ENCODE data around the gene DGCR6. TPM values are rescaled to one million over a fixed set of nuclear protein-coding genes. Genes with fewer than 3 reads are reported as not detected.
"Not testable (repeated sequence)": the region's sequence is repeated elsewhere in the genome, so short reads cannot be mapped to it uniquely, and the experiment has no call there.

Gene DGCR6
- total RNA-seq, 1 experiment from 2014 or later = 4.7 TPM

- no peak for TF ChIP-seq ZBTB21 (CRISPR knock-in tag; IDR thresholded peaks at IDR 0.05; ENCODE audit: borderline replicate concordance)
- no peak for TF ChIP-seq PRRX2 (CRISPR knock-in tag; IDR thresholded peaks at IDR 0.05)
- no peak for TF ChIP-seq E2F1 (CRISPR knock-in tag; IDR thresholded peaks at IDR 0.05)
- no peak for TF ChIP-seq ZBTB43 (CRISPR knock-in tag; IDR thresholded peaks at IDR 0.05)
- TF ChIP-seq ZNF232 (CRISPR knock-in tag; IDR thresholded peaks at IDR 0.05) = no peak
- TF ChIP-seq OVOL2 (CRISPR knock-in tag; IDR thresholded peaks at IDR 0.05; ENCODE audit: borderline replicate concordance) = no peak
- no peak for TF ChIP-seq KAT7 (CRISPR knock-in tag; IDR thresholded peaks at IDR 0.05; ENCODE audit: borderline replicate concordance)
- no peaks in the 10 kb centered on the region for H3K36me3 Mint-ChIP-seq
- ChIA-PET CTCF (interaction anchor here (0.6 to 1.5 kb wide), 4 partner anchors 9 to 189 kb away, joined by 3 to 7 read pairs (median 3); partner anchors contain the start of genes DGCR2 and DGCR6), POLR2A (no interaction called here)
- no peaks in the 10 kb centered on the region for H3K27me3 Mint-ChIP-seq (ENCODE audit: low read depth)
- no peaks in the 10 kb centered on the region for H3K9me3 Mint-ChIP-seq
- H3K4me1 Mint-ChIP-seq = no peaks in the 10 kb centered on the region
- no peak overlapping the region for H3K27ac Mint-ChIP-seq
- H3K4me3 Mint-ChIP-seq = no peak overlapping the region
- no peak for DNase-seq (ENCODE audit: low spot score)
- no peak for ATAC-seq
These were observed 27.8 kb downstream of the DGCR6 start for GRCh38 chr22:18933914-18934313.

- CTCF ChIA-PET = interaction anchor here (1.5 kb wide), 1 partner anchor 28 kb away, joined by 7 read pairs; the partner anchor contains the start of gene DGCR6
- H3K27ac Mint-ChIP-seq; H3K9me3 Mint-ChIP-seq; ATAC-seq; H3K27me3 Mint-ChIP-seq (ENCODE audit: low read depth); DNase-seq (ENCODE audit: low spot score); H3K36me3 Mint-ChIP-seq; H3K4me1 Mint-ChIP-seq; H3K4me3 Mint-ChIP-seq; POLR2A ChIA-PET: not testable (repeated sequence)
These were observed 28.6 kb downstream of the DGCR6 start for GRCh38 chr22:18934688-18935087.

- POLR2A ChIA-PET = no interaction called here
- no peaks in the 10 kb centered on the region for H3K4me1 Mint-ChIP-seq
These were observed 29.9 kb downstream of the DGCR6 start, which contains the start of gene PRODH for GRCh38 chr22:18935889-18936529. Gene PRODH, minus strand, starts transcription at chr22:18936293. Its CDS starts 6 bp downstream, at chr22:18936287.

GRCh38 chr22:18938691-18939090, 32.6 kb downstream of the DGCR6 start:
- DNase-seq (ENCODE audit: low spot score); ATAC-seq; CTCF ChIA-PET; H3K27ac Mint-ChIP-seq; H3K36me3 Mint-ChIP-seq; H3K9me3 Mint-ChIP-seq; H3K4me1 Mint-ChIP-seq; H3K27me3 Mint-ChIP-seq (ENCODE audit: low read depth); H3K4me3 Mint-ChIP-seq: not testable (repeated sequence)
- POLR2A ChIA-PET = interaction anchor here (1.5 kb wide), 1 partner anchor 9 kb away, joined by 7 read pairs; no protein-coding TSS in a partner anchor

More at GRCh38 chr22:18935889-18936529, 29.9 kb downstream of the DGCR6 start, which contains the start of gene PRODH:
- Mint-ChIP-seq H3K9me3 (no peaks in the 10 kb centered on the region), H3K27ac (no peak within 1 kb of the TSS), H3K27me3 (ENCODE audit: low read depth) (no peaks in the 10 kb centered on the region), H3K4me3 (no peak within 1 kb of the TSS), H3K36me3 (no peaks in the 10 kb centered on the region)
- ATAC-seq = peak; percentile 76
- CTCF ChIA-PET = interaction anchor here (0.6 to 1.8 kb wide), 4 partner anchors 30 to 1143 kb away, joined by 3 to 8 read pairs (median 5); partner anchors contain the start of genes DGCR6 and ESS2
- TF ChIP-seq CREB1 (CRISPR knock-in tag; IDR thresholded peaks at IDR 0.05) (no peak), ZNF396 (CRISPR knock-in tag; IDR thresholded peaks at IDR 0.05; ENCODE audit: borderline replicate concordance) (no peak), NFE2L1 (CRISPR knock-in tag; IDR thresholded peaks at IDR 0.05) (no peak), ZNF232 (CRISPR knock-in tag; IDR thresholded peaks at IDR 0.05) (no peak), ATF6 (CRISPR knock-in tag; IDR thresholded peaks at IDR 0.05) (no peak), MYBL2 (CRISPR knock-in tag; IDR thresholded peaks at IDR 0.05) (no peak), PRRX2 (CRISPR knock-in tag; IDR thresholded peaks at IDR 0.05) (no peak), SOX15 (CRISPR knock-in tag; IDR thresholded peaks at IDR 0.05) (no peak), MLX (CRISPR knock-in tag; IDR thresholded peaks at IDR 0.05) (no peak), FOXJ3 (CRISPR knock-in tag; IDR thresholded peaks at IDR 0.05; ENCODE audit: borderline replicate concordance) (no peak), SMAD3 (CRISPR knock-in tag; IDR thresholded peaks at IDR 0.05; ENCODE audit: borderline replicate concordance) (no peak), JAZF1 (CRISPR knock-in tag; IDR thresholded peaks at IDR 0.05) (no peak), ZNF317 (CRISPR knock-in tag; IDR thresholded peaks at IDR 0.05; ENCODE audit: borderline replicate concordance, low read depth) (no peak), RORB (CRISPR knock-in tag; IDR thresholded peaks at IDR 0.05) (no peak), ELF4 (CRISPR knock-in tag; IDR thresholded peaks at IDR 0.05; ENCODE audit: low read depth) (no peak), RELA (CRISPR knock-in tag; IDR thresholded peaks at IDR 0.05; ENCODE audit: borderline replicate concordance) (no peak), NR3C1 (CRISPR knock-in tag; conservative IDR thresholded peaks at IDR 0.05; ENCODE audit: low read depth) (no peak), NFYB (CRISPR knock-in tag; conservative IDR thresholded peaks at IDR 0.05; ENCODE audit: low read depth) (no peak)
- no peak for DNase-seq (ENCODE audit: low spot score)

GRCh38 chr22:18947105-18947504, 41.0 kb downstream of the DGCR6 start:
- H3K4me3 Mint-ChIP-seq = peak overlapping the region; percentile 54
- ATAC-seq; POLR2A ChIA-PET; H3K9me3 Mint-ChIP-seq; H3K27me3 Mint-ChIP-seq (ENCODE audit: low read depth); CTCF ChIA-PET; H3K36me3 Mint-ChIP-seq: not testable (repeated sequence)
- peaks cover 31% of the 10 kb centered on the region for H3K4me1 Mint-ChIP-seq
- H3K27ac Mint-ChIP-seq = peak overlapping the region; percentile 98
- peak; percentile 21 for DNase-seq (ENCODE audit: low spot score)

Data from WTC11 (cell line).